HG02870 (cell line): Measurements from ENCODE around the gene CCNL2.

Experiments used
- ATAC-seq: cut with Tn5 transposase; IDR thresholded peaks from one replicate; pipeline ENCODE4 v1.9.1; 2021; ENCODE audit warnings: mild to moderate bottlenecking, moderate library complexity; ENCODE audit not compliant: unreplicated experiment

Gene CCNL2

DNA sequence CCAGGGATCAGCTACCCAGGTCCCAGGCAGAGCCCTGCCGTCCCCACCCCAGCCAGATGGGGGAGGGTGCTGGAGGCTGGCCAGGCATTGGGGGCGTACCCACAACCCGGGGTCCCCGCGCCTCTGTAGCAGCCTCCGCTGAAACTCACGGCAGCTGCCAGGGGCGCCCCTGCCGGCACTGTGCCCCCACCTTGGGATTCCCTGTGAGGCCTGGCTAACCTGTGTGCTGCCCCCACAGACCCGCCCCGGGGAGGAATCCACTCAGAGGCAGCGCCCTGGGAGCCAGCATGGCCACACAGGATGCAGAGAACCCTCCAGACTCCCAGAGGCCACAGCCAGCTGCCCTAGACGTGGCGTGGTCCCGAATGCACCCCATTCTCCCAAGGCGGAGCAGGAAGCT, 53.8 kb downstream of the CCNL2 start:
- no peak for ATAC-seq

DNA sequence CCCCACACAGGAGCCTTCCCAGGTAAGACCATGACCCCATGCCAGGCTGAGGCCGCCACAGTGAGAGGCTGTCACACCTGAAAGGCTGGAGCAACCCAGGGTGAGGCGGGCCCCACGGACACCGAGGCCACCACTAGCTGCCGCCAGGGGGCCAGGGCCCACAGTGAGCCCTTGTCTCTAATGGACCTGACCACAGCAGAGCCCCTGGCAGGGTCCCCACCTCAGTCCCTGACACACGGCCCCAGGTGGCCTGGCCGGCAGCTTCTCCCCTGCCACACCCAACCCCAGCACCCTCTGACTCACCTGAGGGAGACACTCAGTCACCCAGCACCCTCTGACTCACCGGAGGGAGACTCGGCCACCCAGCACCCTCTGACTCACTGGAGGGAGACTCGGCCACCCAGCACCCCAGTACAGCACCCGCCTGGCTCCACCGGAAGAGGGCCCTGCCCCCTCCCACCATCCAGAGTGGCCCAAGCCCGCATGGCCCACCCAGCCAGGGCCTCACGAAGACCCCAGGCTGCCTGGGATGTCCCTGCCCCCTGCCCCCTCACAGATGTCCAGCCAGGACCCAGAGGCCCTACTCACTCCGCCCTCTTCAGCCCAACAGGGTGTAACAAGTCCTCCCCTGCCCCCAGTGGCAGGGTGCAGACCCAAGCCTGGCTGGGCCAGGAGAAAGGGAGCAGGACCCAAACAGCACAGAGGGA, 54.3 kb downstream of the CCNL2 start:
- no peak for ATAC-seq

DNA sequence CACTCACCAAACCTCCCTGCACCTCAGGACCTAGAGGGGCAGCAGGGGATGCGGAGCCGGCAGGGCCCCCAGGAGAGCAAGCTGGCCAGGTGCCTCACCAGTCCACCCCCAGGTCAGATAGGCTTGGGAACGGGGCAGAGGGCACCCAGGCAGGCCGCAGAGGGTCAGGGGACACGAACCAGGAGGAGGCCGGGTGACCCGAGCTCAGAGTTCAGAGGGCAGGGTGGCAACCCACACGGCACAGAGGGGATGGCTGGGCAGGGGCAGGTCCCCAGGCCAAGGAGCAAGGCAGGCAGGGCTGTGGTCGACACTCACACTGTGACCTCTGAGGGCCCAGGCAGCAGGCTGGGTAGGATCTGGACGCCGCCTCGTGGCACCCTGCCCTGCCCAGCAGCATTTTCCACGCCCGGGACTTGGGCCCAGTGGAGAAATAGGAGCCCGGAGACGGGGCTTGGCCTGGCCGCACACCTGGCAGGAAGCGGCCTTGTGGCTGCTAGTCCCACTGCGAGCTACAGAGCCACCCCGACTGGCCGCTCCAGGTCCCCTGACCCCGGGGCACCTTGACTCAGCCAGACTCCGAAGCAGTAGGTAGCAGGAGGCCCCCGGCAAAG, 55.2 kb downstream of the CCNL2 start:
- ATAC-seq: no peak

DNA sequence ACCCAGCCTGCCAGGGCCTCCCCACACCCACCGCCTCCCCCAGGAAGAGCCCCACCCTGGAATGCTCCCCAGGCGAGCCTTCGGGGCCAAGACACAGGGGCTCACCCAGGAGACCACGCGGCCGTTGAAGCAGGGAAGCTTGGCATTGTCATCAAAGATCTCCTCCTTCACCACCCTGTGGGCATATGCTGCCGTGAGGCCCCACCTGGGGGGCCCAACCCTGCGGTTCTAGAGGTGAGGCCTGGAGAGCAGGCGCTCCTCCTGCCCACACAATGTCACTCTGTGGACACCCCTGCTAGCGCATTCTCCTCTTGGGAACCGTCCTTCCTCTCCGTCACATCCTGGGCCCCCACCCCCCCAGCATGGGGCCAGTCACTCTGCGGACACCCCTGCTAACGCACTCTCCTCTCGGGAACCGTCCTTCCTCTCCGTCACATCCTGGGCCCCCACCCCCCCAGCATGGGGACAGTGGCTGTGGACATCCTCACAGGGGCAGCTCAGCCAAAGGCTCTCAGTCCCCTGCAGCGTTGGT, 56.5 kb downstream of the CCNL2 start:
- ATAC-seq: no peak

DNA sequence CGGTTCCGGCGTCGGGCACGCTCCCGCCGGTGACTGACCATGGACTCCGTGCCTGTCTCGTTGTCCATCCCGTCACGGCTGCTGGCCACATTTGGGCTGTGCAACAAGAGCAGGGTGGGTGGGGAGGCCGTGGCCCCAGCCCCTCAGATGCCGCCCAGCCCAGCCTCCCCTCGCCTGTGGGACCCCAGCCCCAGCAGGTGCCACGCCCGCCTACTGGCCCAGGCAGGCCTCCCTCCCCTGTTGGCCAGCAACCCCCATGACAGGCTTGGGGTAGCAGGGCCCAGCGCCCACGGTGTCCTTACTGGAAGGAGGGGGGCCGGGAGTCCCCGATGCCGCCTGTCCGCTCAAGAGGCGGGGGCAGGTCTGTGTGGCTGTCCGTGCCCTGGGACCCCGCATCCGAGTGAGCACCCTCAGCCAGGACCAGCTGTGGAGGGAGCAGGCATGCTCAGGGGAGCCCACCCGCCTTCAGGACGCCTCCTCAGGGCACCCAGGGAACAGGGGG, 57.0 kb downstream of the CCNL2 start:
- no peak for ATAC-seq

DNA sequence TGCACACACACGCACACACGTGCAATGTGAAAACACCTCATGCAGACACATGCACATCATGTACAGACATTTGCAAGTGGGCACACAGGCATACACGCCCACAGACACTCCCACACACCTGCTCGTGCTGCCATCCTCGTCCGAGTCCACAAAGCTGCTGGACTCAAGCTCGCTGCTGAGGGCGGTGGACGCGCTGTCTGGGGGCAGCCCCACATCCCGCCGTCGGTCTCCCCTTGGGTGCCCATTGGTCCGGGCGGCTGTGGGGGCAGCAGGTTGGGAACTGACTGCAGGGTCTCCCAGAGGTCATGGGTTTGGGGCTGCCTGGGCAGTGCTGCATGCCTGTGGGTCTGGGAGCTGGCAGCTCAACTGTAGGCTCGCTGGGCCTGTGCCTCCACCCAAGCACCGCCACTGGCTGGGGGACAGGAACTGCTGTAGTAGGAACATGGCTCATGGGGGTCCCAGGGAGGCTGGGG, 57.5 kb downstream of the CCNL2 start:
- ATAC-seq: no peak

DNA sequence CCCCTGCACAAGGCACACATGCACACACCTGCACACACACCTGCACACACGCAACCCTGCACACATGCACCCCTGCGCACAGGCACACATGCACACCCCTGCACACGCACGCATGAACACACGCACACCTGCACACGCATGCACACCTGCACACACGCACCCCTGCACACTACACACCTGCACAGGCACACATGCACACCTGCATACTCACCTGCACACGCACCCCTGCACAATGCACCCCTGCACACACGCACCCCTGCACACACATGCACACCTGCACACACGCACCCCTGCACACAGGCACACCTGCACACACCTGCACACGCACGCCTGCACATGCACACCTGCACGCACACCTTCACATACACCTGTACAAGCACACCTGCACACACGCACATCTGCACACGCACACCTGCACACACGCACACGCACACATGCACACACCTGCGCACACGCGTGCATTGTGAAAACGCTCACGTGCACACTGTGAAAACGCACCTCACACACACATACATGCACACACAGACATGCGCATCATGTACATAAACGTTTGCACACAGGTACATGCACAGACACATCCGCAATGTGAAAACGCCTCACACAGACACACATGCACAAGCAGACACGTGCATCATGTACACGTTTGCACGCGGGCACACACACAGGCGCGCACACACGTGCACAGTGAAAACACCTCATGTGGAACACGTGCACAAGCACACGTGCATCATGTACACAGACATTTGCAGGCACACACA, 58.2 kb downstream of the CCNL2 start:
- no peak for ATAC-seq

DNA sequence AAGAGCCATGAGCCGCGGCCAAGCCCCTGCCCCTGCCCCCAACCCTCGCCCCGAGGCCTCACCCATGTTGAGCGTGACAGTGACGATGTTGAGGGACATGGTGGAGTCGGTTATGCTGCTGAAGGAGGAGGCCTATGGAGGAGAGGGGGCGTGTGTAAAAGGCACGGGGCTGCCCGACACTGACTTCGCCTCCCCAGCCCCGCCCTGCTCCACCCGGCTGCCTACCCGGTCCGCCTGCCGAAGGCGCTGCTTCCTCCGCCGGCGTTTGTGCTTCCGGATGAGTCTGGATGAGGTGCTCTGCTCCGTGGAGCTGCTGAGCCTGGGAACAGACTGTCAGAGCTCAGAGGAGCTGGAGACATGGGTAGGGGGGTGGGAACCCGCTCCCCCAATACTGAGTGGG, 59.0 kb downstream of the CCNL2 start:
- ATAC-seq: no peak

DNA sequence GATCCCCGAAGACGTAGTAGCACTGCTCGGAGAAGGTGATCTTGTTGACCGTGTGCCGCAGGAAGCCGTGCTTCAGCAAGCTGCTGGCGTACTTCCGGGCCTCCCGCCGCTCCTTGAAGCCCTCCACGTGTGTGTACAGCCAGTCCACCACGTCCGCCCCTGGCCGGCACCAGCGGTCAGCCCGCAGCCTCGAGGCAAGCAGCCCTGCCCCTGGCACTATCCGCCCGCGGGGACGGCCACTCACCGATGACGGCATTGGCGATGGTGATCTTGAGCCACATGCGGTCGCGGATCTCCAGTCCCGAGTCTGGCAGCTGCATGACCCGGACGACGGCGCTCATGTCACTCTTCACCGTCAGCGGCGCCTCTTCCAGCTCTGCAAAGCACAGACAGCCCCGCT, 60.9 kb downstream of the CCNL2 start:
- no peak for ATAC-seq

DNA sequence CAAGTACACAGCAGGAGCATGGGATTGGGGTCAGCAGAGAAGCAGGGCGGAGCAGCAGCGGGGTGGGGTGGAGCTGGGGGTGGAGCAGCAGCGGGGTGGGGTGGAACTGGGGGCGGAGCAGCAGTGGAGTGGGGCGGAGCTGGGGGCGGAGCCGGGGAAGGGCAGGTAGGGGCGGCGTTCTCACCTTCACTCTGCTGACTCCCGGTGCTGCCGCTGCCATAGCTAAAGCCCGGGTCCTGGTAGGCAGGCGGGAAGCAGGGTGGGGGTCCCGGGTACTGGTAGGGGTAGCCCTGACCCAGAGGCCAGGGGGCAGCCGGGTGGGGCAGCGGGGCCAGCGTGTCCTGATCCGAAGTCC, 61.4 kb downstream of the CCNL2 start:
- ATAC-seq: no peak

DNA sequence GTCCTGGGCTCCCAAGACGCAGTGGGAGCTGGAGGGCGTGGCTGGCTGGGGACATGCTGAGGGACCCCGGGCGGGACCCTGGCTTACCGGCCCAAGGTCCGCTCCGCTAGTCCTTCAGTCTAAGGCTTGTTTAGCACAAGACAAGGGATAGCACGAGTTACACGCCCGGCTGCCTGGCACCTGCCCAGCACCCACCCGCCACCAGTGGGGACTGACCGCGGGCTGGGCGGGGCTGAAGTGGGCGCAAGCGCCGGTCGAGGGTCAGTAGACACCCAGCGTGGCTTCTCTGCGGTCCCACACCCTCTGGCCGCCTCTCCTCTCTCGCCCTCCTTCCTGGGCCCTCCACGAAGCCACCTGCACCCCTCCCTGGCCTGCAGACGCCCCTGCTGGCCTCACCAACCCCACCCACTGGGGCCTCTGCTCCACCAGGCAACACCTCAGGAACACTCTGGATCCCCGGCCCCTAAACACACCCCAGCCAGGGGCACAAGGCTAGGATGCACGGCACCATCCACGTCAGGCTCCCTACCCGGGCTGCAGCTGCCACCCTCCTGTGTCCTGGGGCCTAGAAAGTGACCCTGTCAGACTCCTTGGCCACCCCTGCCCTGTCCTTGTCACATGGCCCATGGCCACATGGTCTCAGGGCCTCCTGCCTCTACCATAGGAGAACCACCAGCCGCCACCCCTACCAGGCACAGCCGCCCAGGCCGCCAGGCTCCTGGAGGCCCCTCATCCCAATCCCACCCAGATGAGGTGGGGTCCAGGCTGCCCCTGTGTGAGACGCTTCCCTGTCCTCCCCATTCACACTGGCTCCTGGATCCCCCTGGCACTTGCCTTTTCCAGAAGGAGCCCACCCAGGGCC, 62.0 kb downstream of the CCNL2 start:
- ATAC-seq: no peak

DNA sequence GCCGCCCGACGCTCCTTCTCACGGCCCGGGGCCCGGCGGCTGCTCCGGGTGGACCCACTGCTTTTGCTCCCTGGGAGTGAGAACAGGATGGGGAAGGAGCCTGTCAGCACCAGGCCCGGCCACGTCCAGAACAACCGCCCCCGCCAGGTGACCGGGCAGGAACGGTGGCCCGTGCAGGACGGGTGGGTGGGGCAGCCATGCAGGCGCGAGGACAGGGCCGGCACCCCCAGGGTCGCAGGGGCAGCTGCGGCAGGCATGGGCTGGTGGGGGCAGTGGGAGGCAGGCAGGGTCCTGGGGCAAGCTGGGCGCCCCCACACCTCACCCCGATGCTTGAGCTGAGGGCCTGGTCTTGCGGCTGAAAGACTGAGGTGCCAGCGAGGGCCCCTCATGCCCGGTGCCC, 62.7 kb downstream of the CCNL2 start:
- ATAC-seq: no peak

DNA sequence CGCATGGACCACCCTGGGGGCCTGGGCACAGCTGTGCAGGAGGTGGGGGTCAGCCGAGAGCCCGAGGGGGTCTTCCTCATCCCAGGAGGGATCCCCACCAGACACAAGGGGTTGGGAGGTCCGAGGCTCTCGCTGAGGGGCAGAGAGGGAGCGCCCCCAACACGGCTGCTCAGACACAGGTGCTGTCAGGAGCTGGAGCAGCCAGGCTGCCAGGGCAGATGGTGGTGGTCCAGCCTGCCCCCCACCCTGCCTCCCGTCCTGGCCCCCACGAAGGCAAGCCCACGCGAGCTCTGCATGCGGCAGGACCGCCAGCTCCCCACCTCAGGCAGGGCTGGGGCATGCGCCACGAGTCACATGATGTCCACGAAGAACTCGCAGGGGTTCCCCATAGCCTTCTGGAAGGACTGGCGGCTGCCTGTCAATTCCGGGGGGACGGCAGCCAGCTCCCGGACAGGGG, 63.3 kb downstream of the CCNL2 start:
- no peak for ATAC-seq
